GM19023 (cell line): Measurements from ENCODE around the gene ZNF443.
"Not testable (repeated sequence)": the region's sequence is repeated elsewhere in the genome, so short reads cannot be mapped to it uniquely, and the experiment has no call there.

Source experiments
- ATAC-seq: cut with Tn5 transposase; IDR thresholded peaks from one replicate; pipeline ENCODE4 v1.9.1; 2021; ENCODE audit warnings: mild to moderate bottlenecking, moderate library complexity; ENCODE audit not compliant: unreplicated experiment

ZNF443 gene

DNA sequence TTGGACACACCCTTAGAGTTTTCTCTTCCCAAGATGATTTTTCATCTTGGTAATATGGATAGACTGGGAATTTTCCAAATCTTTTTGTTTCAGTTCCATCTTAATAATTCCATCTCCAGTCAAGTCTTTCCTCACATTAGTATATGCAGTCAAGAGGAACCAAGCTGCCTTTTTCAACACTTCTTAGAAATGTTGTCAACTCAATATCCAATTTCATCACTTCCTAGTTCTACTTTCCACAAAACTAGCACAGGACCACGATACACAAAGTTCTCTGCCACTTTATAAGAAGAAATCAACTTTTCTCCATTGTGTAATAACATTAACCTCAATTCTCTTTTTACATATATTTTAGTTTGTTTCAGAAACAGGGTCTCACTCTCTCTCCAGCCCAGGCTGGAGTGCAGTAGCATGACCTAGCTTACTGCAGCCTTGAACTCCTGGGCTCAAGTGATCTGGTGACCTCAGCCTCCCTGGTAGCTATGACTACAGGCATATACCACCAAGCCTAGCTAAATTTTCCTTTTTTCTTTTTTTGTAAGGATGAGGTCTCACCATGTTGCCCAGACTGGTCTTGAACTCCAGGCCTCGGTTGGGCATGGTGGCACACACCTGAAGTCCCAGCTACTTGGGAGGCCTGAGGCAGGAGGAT, 15.5 kb downstream of the ZNF443 start:
- no peak for ATAC-seq

DNA sequence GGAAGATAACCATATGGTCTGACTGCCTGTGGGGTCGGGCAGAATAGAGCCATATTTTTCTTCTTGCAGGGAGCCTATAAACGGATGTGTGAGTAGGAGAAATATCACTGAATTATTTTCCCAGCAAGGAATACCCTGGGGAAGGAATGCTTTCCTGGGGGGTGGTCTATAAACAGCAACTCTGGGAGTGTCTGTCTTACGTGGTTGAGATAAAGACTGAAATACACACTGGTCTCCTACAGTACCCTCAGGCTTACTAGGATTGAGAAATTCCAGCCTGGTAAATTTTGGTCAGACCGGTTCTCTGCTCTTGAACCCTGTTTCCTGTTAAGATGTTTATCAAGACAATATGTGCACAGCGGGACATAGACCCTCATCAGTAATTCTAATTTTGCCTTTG, 23.5 kb downstream of the ZNF443 start:
- ATAC-seq, result not testable (repeated sequence)

DNA sequence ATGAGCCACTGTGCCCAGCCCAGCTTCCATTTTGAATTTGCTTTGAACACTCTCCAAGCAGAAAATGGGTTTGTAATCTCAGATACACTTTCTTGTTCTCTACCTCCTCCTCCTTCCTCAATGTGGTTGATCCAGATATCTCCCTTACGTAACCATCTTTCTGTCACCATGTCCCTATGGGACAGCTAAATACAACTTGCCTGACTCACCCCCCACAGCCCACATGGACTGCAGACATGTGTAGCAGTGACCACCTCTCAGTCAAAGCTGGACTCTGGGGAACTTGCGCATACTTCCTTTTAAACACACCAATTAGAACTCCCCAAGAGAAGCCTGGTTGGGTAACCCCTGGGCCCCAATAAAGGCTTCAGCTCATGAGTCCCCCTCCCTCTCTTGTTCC, 28.9 kb downstream of the ZNF443 start:
- no peak for ATAC-seq

DNA sequence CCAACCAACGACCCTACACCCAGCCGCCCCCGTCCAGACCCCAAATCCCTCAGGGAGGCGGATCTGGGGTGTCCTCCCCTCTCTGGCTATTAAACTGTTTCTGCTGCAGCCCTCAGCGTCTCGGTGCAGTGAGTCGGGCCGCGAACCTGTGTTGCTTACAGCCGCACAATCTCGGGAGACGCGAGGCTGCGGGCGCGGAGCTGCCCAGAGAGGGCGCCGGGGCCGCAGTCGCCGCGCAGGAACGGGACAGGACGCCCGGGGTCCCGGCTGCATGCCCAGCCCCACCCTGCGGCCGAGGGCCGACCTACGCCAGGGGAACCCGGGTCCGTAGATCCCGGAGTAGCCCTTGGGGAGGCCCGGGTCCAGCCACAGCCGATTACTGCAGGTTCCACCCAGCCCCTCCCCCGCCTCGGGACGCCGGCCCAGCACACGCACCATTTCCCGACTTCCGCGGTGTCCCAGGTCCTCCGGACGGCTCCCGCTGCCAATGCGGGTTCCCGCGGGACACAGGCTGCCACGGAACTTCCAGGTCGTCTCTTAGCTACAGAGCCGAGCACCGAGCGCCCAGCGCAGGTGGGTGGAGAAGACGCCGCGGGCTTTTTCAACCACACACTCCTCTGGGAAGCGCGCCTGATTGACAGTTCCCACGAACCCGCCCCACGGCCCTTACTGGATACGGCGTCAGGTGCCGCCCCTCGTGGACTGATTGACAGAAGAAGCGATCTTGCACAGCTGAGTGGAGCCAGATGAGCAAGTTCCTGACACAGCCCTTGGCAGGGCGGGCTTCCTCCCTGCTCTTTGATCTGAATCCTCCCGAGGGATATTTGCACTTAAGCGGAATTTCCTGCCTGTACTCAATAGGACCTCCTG, 40.0 kb downstream of the ZNF443 start, which contains the start of gene ZNF799:
ZNF799 (minus strand) TSS at position 639 of the 870 bp plus-strand sequence; CDS start at position 438, 201 bp downstream.
- ATAC-seq, result peak; percentile 84

DNA sequence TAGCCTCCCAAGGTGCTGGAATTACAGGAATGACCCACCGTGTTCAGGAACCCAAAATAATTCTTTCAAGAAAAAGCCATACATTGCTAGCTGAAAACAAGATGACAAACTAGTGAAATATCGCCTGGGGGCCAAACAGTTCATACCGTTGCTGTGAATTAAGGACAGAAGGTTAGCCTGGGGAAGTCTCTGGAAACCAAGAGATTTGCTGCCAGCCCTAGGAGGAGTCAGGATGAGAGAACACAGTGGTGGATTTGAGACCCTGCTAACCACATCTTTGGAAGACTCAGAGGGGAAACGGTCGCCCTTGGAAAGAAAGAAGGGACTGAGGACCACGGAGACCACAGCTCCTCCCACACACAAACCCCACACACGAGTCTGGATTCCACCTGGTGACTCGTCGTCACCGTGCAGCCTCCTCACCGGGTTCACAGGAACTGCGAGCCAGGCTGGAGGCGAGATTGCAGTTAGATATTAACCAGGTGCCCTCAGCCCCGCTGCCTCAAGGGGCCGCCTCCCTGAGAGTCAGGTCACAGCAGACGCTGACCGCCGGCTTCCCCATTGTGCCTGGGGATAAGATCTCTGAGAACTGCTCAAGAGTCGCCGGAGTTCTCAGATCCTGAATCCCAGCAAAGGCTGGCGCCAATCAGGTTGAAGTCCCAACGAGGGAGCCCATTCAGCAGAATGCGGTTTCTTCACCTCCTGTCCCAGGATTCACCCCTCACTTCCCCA, 40.8 kb downstream of the ZNF443 start:
- peak; percentile 44 for ATAC-seq

DNA sequence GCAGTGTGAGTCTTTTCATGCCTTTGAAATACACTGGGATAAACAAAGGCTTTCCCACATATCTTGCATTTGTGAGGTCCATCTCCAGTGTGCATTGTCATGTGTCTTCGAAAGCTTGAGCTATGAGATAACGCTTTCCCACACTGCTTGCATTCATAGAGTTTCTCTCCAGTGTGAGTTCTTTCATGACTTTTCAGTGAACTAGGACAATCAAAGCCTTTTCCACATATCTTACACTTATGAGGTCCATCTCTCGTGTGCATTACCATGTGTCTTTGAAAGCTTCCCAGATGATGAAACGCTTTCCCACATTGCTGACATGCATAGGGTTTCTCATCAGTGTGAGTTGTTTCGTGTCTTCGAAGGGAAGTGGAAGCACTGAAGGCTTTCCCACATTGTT, 49.7 kb downstream of the ZNF443 start:
- ATAC-seq, result not testable (repeated sequence)

DNA sequence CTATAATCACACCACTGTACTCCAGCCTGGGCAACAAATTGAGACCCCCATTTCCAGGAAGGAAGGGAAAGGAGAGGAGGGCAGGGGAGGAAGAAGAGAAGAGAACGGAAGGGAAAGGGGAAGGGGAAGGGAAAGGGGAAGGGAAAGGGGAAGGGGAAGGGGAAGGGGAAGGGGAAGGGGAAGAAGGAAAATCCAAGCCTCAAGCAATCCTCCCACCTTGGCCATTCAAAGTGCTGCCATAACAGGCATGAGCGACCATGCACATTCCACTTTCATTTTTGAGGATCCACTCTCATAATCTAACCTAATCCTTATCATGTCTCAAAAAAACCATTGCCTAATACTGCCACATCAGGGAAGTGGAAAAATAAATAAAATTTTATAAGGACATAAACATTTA, 54.5 kb downstream of the ZNF443 start:
- not testable (repeated sequence) for ATAC-seq

DNA sequence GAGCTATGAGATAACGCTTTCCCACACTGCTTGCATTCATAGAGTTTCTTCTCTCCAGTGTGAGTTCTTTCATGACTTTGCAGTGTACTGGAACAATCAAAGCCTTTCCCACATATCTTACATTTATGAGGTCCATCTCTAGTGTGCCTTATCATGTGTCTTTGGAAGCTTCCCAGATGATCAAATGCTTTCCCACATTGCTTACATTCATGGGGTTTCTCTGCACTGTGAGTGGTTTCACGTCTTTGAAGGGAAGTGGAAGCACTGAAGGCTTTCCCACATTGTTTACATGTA, 60.4 kb downstream of the ZNF443 start:
- no peak for ATAC-seq

DNA sequence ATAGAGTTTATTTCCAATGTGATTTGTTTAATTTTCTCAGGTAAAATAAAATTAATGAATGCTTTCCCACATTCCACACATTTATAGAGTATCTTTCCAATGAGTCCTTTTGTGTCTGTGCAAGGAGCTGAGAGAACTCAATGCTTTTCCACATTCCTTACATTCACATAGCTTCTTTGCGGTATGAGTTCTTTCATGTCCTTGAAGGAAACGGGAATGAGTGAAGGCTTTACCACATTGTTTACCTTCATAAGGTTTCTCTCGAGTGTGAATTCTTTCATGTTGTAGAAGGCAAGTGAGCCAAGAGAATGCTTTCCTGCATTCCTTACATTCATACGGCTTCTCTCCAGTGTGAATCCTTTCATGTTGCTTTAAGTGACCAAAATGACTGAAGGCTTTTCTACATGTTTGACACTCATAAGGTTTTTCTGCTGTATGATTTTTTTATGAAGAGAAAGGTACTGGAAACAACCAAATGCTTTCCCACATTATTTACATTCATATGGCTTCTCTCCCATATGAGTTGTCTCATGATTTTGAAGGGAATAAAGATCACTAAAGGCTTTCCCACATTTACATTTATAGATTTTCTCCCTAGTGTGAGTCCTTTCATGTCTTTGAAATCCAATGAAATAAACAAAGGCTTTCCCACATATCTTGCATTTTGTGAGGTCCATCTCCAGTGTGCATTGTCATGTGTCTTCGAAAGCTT, 60.9 kb downstream of the ZNF443 start:
- no peak for ATAC-seq
